DMS 273 (cell line): ENCODE data around the gene SPATS2.
"Not testable (repeated sequence)": the region's sequence is repeated elsewhere in the genome, so short reads cannot be mapped to it uniquely, and the experiment has no call there.

Experiments
- DNase-seq: peaks from one replicate; lab custom pipeline; 2025; ENCODE audit not compliant: unreplicated experiment; lab: John Stamatoyannopoulos, UW

Gene SPATS2

DNA sequence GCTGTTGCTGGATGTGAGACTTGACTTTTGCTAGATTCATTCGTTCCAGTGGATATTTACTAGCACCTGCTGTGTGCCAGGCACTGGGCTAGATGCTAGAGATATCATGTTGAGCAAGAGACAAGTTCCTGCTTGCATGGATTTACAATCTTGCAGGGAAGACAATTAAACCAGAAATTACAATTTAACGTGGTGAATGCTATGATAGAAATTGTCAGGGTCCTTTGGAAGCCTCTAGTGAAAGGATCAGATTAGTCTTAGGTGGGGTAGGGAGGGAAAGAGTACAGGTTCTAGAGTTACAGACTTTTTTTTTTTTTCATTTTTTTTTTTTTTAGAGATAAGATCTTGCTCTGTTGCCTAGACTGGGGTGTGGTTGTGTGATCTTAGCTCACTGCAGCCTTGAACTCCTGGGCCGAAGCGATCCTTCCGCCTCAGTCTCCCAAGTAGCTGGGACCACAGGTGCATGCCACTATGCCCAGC lies 36.7 kb downstream of the SPATS2 start:
- peak; percentile 6 for DNase-seq

DNA sequence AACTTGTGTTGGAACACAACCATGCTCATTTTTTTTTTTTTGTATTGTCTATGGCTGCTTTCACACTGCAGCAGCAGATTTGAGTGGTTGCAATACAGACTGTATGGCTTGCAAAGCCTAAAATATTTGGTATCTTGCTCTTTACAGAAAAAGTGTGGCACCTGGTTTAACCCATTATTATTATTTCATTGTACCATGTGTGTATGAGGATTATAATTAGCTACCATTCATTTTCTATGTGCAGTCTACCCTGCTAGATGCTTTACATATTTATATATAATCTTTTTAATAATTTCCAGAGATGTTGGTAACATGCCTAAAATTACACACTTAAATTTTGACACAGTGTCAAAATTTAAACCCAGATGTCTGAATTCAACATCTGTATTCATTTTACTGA lies 37.7 kb downstream of the SPATS2 start:
- DNase-seq: no peak

DNA sequence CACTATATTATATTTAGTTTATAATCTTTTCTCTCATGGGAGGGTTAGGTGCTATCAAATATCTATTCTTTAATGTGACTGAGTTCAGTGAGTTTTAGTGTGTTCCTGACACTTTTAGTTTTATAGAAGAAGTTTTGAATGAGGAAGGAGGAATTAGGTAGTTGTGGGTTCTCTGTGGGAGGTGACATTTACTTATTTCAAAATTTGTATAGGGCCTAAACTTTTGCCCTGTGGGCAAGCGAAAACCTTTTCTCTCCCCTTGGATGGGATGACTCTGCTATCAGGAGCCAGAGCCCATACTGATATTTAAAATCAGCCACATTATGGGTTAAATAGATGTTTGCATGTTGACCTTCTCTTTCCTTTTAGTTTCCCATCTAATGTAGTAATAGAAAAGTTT lies 43.6 kb downstream of the SPATS2 start:
- DNase-seq: no peak

DNA sequence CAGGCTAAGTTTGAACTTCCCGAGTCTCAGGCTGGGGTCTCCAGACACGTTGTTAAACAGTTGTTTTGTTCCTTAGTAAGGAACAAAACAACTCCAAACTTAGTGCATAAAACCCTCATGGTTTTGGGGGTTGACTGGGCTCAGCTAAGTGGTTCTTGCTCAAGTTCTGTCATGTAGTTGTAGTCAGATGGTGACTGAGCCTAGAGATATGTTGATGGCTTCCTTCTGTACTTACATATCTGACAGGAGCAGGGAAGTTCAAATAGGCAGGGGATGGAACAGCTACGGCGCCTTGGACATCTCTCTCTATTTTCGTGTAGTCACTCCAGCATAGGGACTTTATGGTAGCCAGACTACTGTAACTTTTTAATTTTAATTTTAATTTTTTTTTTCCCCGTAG lies 45.7 kb downstream of the SPATS2 start:
- no peak for DNase-seq

DNA sequence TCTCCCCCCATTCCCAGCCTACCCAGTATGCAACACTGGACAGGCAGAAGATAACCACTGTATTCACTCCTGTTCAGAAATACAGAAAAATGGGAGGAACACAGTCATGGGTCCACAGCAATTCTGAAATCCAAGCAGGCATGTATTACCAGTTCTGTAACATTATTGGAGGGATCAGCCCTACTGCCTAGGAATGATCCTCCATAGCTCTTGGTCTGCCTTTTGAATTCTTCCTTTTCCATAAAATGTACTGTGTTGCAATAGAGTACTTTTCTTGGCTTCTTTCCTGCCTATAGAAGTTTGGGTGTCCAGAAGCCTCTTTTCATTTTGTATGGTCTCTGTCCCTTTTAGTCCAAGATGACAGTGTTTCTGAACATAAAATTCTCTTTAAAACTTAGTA lies 46.5 kb downstream of the SPATS2 start:
- DNase-seq: no peak

DNA sequence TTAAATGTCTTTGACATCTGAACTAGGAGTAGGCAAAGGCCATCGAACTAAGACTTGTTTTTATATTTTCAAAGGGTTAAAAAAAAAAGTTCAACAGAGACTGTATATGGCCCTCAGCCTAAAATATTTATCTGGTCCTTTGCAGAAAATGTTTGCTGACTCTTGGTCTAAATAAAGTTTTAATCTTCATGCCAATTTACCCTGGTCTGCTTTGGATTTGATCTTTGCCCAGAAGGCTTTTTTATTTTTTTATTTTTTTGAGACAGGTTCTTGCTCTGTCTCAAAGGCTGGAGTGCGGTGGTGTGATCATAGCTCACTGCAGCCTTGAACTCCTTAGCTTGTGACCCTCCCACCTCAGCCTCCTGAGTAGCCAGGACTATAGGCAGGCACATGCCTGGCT lies 47.1 kb downstream of the SPATS2 start:
- no peak for DNase-seq

DNA sequence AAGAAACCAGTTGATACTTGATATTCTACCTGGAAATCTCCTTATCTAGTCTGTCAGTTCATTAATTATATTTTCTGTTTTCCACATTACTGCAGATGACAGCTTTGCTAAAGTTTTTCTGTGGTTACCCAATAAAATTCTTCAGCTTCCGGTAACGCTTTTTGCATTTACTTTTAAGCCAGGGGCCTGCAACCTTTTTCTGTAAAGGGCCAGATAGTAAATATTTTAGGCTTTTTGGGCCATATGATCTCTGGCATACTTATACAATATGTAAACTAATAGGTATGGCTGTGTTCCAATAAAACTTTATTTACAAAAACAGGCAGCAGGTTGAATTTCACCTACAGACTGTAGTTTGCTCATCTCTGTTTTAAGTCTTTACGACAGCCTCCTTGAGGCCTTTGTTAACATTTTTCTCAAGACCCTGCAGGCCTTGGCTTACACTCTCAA lies 48.3 kb downstream of the SPATS2 start:
- no peak for DNase-seq

DNA sequence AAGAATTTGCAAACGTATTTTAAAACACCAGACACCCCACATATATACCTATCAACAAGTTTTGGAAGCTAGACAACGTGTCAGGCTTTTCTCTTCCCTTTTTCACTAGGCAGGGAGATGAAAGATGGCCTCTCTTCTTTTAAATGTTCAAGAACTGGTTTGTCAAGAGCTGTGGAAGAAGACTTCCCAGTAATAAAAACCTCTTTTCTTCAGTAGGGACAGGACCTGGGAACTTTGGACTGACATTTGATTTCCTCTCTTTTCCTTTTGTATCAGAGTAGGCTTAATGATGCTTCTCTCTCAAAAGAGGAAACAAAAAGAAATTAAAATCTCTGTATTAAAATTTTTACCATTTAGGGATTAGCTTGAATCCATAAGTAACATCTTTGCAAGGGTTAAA lies 49.6 kb downstream of the SPATS2 start:
- no peak for DNase-seq

DNA sequence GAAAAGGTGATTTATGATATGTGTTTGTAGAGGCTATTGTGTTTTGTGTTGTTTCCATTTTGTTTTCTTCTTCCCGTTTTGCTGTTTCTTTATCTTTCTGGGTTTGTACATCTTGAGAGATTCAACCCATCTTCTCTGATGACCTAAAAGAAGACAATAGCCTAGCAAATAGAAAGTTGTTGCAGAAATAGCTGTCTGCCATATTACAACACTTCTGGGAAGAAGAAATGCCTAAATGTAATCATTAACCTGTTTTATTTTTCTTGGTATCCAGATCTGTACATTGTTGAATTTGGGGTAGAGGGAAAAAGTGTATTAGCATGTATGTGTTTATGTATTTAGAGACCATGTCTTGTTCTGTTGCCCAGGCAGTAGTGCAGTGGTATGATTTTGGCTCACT lies 50.3 kb downstream of the SPATS2 start:
- DNase-seq: no peak

DNA sequence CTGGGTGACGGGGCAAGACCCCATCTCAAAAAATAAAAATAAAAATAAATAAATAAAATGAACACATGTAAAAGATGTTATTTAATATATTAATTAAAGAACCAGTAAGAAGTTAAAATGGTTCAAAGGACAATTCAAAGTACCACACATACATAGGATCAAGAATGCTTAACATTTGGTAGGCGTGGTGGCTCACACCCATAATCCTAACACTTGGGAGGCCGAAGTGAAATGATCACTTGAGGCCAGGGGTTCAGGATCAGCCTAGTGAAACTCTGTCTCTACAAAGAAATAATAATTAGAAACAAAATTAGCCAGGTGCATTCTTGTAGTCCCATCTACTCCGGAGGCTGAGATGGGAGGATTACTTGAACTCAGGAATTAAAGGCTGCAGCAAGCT lies 53.3 kb downstream of the SPATS2 start:
- no peak for DNase-seq

DNA sequence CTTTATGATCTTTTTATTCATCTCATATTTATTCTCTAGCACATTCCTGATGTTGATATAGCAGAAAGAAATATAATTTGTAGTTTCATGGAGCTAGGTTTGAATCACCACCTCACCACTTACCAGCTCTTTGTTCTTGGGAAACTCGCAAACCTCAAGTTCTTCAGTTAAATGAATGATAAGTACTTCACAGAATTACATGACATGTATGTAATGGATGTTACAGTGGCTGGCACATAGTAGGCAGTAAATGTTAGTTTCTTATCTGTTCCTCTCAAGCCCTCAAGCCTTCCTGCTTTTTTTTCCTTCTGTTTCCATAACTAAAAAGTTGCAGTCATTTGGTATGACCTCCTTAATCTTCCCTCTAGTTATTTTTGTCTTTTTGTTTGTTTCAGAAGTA lies 54.9 kb downstream of the SPATS2 start:
- DNase-seq: no peak

DNA sequence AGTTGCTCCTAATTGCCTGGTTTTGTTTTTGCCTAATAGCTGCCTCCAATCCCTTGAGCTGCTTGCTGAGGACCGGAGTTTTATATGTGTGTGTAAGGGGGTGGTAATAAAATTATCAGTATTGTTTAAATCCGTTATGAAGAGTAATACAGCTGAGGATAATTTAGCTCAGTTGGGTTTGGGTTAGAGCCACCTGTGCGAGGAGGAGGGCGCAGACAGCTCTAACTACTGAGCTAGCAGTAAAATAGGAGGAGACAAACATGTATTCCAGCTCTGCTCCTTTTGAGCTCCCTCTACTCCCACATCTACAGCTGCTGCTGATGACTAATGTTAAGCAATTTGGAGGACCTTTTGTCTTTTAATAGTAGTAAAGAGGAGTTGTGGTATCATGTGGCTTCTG lies 61.5 kb downstream of the SPATS2 start:
- DNase-seq: peak; percentile 39

DNA sequence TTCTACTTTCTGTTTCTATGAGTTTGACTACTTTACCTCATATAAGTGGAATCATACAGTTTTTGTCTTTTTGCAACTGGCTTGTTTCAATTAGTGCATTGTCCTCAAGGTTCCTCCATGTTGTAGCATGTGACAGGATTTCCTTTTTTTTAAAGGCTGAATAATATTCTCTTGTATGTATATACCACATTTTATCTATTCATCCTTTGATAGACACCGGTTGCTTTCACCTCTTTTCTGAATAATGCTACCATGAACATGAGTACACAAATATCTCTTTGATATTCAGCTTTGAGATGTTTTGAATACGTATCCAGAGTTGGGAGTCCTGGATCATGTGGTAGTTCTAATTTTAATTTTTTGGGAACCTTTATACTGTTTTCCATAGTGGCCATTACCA lies 65.4 kb downstream of the SPATS2 start:
- no peak for DNase-seq

DNA sequence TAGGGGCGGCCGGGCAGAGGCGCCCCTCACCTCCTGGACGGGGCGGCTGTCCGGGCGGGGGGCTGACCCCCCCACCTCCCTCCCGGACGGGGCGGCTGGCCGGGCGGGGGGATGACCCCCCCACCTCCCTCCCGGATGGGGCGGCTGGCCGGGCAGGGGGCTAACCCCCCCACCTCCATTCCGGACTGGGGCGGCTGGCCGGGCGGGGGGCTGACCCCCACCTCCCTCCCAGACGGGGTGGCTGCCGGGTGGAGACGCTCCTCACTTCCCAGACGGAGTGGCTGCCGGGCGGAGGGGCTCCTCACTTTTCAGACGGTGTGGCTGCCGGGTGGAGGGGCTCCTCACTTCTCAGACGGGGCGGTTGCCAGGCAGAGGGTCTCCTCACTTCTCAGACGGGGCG lies 69.5 kb downstream of the SPATS2 start:
- not testable (repeated sequence) for DNase-seq

DNA sequence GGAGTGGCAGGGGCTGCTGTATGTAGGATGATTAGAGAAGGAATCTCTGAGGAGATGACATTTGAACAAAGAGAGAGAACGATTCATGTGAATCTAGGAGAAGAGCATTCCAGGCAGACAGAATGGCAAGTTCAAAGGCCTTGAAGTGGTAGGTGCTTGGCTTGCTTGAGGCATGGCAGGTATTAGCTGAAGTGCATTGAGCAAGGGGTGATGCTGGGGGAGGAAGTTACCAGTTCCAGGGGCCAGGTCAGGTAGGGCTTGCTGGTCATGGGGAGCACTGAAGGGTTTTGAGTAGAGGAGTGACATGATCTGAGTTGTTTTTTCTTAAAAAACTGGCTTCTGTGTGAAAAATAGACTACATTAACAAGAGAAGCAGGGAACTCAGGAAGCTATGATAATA lies 71.8 kb downstream of the SPATS2 start:
- DNase-seq: no peak

DNA sequence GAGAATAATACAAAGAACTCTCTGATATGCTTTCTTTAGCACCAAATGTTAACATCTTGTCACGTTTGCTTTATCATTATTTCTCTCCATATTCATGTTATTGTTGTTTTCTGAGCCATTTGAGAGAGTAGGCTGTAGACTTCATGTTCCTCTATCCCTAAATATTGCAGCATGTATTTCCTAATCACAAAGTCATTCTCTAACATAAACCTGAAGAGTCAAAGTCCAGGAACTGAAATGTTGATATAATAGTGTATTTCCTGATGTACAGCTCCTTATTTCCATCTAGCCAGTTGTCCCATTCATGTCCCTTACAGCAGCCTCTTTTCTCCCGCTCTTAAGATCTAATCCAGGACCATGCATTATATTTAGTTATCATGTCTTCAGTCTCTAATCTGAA lies 72.8 kb downstream of the SPATS2 start:
- DNase-seq: no peak

DNA sequence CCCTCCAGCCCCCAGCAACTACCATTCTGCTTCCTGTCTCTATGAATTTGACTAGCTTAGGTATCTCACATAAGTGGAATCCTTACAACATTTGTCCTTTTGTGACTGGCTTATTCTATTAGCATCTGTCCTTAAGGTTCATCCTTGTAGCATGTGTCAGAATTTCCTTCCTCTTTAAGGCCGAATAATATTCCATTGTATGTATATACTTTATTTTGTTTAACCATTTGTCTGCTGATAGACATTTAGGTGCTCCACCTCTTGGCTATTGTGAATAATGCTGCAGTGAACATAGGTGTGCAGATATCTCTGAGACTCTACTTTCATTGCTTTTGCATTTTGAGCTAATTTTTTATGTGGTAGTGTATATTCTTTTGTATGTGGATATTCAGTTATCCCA lies 75.7 kb downstream of the SPATS2 start:
- DNase-seq: no peak

DNA sequence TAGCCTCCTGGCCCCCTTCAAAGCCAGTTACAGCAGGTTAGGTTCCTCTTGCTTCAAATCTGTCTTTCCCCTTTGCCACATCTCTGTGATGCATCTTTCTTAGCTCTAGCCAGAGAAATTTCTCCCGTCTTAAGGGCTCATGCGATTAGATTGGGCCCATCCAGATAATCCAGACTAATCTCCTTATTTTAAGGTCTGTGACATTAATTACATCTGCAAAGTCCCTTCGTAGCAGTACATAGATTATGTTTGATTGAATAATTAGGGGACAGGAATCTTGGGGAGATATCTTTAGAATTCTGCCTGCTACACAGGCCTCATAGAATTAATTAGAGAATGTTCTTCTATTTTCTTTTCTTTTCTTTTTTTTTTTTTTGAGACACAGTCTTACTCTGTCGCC lies 79.3 kb downstream of the SPATS2 start:
- DNase-seq: no peak

DNA sequence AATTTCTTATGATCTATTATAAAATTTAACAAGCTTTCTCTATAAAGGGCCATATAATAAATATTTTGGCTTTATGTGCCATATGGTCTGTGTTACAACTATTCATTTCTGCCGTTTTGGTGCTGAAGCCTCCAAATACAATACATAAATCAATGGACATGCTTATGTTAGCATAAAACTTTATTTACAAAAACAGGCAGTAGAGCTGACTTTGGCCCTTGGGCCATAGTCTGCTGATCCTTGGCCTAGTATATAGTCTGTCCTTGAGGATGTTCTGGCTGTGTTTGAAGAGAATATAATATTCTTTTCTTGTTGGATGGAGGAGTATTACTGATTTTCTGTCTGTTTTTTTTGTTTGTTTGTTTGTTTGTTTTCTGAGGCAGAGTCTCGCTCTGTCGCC lies 81.6 kb downstream of the SPATS2 start:
- no peak for DNase-seq

DNA sequence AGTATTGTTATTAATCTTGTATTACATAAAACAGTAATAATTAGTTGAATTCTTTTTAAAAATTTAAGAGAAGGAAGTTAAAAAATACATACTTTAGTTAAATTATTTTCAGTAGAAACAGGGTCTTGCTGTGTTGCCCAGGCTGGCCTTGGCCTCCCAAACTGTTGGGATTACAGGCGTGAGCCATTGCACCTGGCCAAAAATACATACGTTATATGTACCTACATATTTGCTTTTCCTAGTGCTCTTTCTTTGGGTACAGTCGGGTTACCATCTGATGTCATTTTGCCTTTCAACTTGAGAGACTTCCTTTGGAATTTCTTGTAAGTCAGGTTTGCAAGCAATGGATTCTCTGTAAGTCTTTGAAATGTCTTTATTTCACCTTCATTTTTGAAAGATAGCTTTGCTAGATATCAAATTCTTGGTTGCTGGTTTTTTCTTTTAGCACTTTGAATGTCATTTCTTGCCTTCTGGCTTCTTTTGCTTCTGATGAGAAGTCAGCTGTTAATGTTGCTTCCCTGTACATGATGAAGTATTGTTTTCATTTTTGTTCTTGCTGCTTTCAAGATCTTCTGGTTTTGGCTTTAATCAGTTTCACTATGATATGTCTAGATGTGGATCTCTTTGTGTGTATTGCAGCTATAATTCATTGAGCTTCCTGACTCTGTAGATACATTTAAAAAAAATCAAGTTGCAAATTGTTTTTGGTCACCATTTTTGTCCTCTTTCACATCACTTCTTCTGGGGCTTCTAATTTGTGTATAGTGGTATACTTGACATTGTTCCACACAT lies 84.4 kb downstream of the SPATS2 start:
- no peak for DNase-seq

DNA sequence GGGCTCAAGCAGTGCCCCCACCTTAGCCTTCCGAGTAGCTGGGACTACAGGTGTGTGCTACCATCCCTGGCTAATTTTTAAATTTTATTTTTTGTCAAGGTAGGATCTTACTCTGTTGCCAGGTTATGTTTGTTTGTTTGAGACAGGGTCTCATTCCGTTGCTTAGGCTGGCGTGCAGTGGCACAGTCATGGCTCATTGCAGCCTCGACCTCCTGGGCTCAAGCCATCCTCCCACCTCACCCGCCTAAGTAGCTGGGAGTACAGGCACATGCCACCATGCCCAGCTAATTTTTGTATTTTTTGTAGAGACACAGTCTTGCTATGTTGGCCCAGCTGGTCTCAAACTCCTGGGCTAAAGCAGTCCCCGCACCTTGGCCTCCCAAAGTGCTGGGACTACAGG lies 88.2 kb downstream of the SPATS2 start:
- DNase-seq: no peak

DNA sequence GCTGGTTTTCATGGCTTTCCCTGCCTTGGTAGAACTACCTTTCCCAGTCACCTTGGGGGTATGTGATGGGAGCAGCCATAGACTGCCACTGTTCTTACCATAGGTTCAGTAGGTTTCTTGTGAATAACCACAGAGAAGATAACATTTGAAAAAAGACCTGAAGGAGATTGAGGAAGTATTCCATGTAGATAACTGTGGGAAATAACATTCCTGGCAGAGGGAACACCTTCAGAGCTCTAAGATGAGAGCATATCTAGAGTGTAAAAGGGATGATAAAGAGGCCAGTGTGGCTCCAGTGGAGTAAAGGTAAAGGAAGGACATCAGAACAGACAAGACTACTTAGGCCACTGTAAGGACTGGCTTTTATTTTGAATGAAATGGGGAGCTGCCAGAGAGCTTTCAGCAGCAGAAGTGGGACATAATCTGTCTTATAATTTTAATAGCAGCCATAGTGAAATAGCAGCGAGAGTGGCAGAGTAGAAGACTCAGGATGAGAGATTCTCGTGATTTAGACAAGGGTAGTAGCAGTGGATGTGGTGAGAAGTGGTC lies 88.9 kb downstream of the SPATS2 start:
- DNase-seq: no peak

DNA sequence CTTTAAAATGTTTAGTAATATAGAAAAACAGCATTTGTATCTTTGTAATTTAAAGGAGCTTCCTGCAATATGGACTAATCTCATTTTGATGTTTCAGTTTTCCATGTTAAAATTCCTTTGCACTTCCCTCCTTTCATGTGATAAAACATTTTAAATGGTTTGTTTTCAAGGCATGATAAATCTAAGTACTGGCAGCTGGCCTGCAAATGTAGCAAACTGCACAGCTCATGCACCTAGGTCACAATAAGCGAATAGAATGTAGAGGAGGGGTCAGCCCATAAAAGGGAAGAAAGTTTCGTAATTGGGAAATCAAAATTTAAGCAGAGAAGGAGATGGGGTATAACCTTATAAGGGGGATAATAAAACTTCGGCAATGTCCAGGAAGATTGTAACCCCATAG lies 91.6 kb downstream of the SPATS2 start:
- no peak for DNase-seq
